BLaER1 treated with 17β-estradiol and CSF1 and Interleukin-3, amounts not matched to agents 10 nM and 100 nM (cell line): ENCODE measurements around the gene EVL.

Experiments used
- H3K27ac ChIP-seq, 11 experiments: shearing (Covaris generic); formaldehyde crosslinking; 2 replicates each; pipeline ENCODE4 v1.8.1; 2022
- H3K27me3 ChIP-seq, 11 experiments: shearing (Covaris generic); formaldehyde crosslinking; 2 replicates each; pipeline ENCODE4 v1.8.1; 2022
- H3K36me3 ChIP-seq, 11 experiments: shearing (Covaris generic); formaldehyde crosslinking; 2 replicates each; pipeline ENCODE4 v1.8.1; 2022
- H3K4me1 ChIP-seq, 10 experiments: shearing (Covaris generic); formaldehyde crosslinking; 2 replicates each; pipeline ENCODE4 v1.8.1; 2022
- H3K4me2 ChIP-seq, 11 experiments: shearing (Covaris generic); formaldehyde crosslinking; 2 replicates each; pipeline ENCODE4 v1.8.1; 2022
- H3K4me3 ChIP-seq, 10 experiments: shearing (Covaris generic); formaldehyde crosslinking; 2 replicates each; pipeline ENCODE4 v1.8.1; 2022
- H3K9ac ChIP-seq, 11 experiments: shearing (Covaris generic); formaldehyde crosslinking; 2 replicates each; pipeline ENCODE4 v1.8.1; 2022
- H3K9me3 ChIP-seq, 11 experiments: shearing (Covaris generic); formaldehyde crosslinking; replicated peaks in 1 of 11; 2 replicates each; pipeline ENCODE4 v1.8.1; 2022
- H4K20me1 ChIP-seq, 11 experiments: shearing (Covaris generic); formaldehyde crosslinking; 2 replicates each; pipeline ENCODE4 v1.8.1; 2022
- Cebpa-rat ChIP-seq, 11 experiments: shearing (Covaris generic); IDR thresholded peaks; 2 replicates each; pipeline ENCODE4 v1.8.1; 2022

Gene EVL

DNA sequence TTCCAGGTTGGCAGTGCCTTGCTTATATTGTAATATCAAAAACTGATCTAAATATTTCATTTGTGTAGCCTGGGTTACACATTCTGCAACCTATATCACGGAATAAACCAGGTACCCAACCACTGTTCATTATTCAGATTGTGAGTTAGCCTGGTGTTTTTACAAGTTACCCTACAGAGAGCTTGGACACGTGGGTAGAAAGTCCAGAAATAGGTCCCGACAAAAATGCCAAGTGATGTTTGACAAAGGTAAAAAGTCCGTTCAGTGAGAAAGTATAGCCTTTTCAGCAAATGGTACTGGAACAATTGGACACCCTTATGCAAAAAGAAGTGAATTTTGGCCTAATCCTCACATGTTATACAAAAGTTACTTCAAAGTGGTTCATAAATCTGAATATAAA is 17.6 kb upstream of the EVL start:
- no peak overlapping the region for H3K27ac ChIP-seq
- no peak overlapping the region for H3K9ac ChIP-seq
- peaks cover 0 to 4% (median 0%) of the 10 kb centered on the region in 11 experiments; a peak in 1 of 22 replicates for H3K9me3 ChIP-seq
- H4K20me1 ChIP-seq, result peaks cover 0 to 86% (median 0%) of the 10 kb centered on the region in 11 experiments; a peak in 9 of 22 replicates
- no peak for TF ChIP-seq Cebpa-rat (IDR thresholded peaks at IDR 0.05)
- peaks cover 0 to 10% (median 0%) of the 10 kb centered on the region in 11 experiments; a peak in 4 of 22 replicates for H3K36me3 ChIP-seq
- H3K4me1 ChIP-seq, result peaks cover 0 to 1% (median 0%) of the 10 kb centered on the region in 10 experiments; a peak in 3 of 20 replicates
- H3K4me2 ChIP-seq, result no peak overlapping the region
- no peak overlapping the region for H3K4me3 ChIP-seq
- no peaks in the 10 kb centered on the region for H3K27me3 ChIP-seq

DNA sequence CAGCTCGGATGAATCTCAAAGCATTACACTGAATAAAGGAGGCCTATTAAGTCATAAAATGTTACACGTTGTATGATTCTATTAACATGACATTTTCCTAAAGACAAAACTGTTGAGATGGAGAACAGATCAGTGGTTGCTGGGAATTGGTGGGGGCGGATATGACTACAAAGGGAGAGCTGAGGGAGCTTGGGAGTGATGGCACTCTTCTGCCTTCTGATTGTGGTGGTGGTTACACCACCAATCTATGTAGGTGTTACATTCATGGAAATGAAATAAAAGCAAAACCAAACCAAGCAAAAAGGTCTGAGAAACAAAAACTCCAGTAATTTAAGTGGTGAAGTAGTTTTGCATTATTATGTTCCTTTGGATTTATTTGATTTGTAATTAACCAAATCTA is 16.4 kb upstream of the EVL start:
- H3K4me2 ChIP-seq, result no peak overlapping the region; a peak in 1 of 22 replicates

DNA sequence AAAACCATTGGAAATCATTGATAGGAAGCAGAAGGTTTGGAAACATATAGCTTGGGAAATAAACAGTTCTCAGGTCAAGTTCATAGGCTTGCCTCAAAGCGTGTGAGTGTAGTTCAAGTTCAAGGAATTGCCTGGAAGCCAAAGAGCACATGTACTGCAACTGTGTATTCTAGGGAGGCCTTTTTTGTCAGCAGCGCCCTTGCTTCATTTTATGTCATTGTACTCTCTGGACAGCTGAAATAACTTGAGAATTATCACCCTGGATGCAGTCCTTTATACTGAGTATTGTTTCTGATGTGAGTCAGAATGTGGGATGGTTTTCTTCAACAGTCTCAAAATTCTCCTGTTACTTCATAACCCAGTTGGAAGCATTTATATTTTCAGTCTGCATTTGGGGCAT is 16.0 kb upstream of the EVL start:
- Histone ChIP-seq H3K9ac (no peak overlapping the region), H3K27ac (no peak overlapping the region), H3K4me3 (no peak overlapping the region), H3K27me3 (no peaks in the 10 kb centered on the region), H3K4me2 (no peak overlapping the region), H4K20me1 (peaks cover 0 to 87% (median 0%) of the 10 kb centered on the region in 11 experiments; a peak in 9 of 22 replicates), H3K4me1 (no peaks in the 10 kb centered on the region; a peak in 1 of 20 replicates), H3K9me3 (peaks cover 0 to 4% (median 0%) of the 10 kb centered on the region in 11 experiments; a peak in 1 of 22 replicates), H3K36me3 (peaks cover 0 to 8% (median 0%) of the 10 kb centered on the region in 11 experiments; a peak in 4 of 22 replicates)
- TF ChIP-seq Cebpa-rat (IDR thresholded peaks at IDR 0.05), result no peak

More for the DNA sequence above, 16.4 kb upstream of the EVL start:
- H3K27ac ChIP-seq, result no peak overlapping the region
- no peaks in the 10 kb centered on the region for H3K27me3 ChIP-seq
- no peaks in the 10 kb centered on the region; a peak in 1 of 20 replicates for H3K4me1 ChIP-seq
- no peak overlapping the region for H3K9ac ChIP-seq
- H3K4me3 ChIP-seq, result no peak overlapping the region
- H3K9me3 ChIP-seq, result peaks cover 0 to 4% (median 0%) of the 10 kb centered on the region in 11 experiments; a peak in 1 of 22 replicates
- peaks cover 0 to 88% (median 0%) of the 10 kb centered on the region in 11 experiments; a peak in 9 of 22 replicates for H4K20me1 ChIP-seq
- H3K36me3 ChIP-seq, result peaks cover 0 to 8% (median 0%) of the 10 kb centered on the region in 11 experiments; a peak in 4 of 22 replicates
- TF ChIP-seq Cebpa-rat (IDR thresholded peaks at IDR 0.05), result no peak

DNA sequence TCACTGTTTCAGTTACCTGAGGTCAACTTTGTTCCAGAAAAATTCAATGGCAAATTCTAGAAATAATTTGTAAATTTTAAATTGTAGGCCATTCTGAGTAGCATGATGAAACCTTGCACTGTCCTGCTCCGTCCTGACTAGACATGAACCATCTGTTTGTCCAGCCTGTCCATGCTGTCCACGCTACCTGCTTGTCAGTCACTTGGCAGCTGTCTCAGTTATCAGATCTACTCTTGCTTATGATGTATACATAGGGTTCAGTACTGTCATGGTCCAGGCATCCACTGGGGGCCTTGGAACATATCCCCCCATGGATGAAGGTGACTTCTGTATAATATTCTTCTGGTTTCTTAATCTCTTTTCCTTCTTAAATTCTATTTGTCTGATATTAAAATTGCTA is 14.1 kb upstream of the EVL start:
- H3K9ac ChIP-seq, result no peak overlapping the region
- peaks cover 0 to 4% (median 0%) of the 10 kb centered on the region in 11 experiments; a peak in 1 of 22 replicates for H3K36me3 ChIP-seq
- H3K4me2 ChIP-seq, result no peak overlapping the region
- peaks cover 0 to 4% (median 0%) of the 10 kb centered on the region in 11 experiments; a peak in 1 of 22 replicates for H3K9me3 ChIP-seq
- no peaks in the 10 kb centered on the region for H3K27me3 ChIP-seq
- no peak overlapping the region for H3K27ac ChIP-seq
- peaks cover 0 to 4% (median 0%) of the 10 kb centered on the region in 10 experiments; a peak in 3 of 20 replicates for H3K4me1 ChIP-seq
- peaks cover 0 to 87% (median 0%) of the 10 kb centered on the region in 11 experiments; a peak in 9 of 22 replicates for H4K20me1 ChIP-seq
- no peak overlapping the region for H3K4me3 ChIP-seq
- no peak for TF ChIP-seq Cebpa-rat (IDR thresholded peaks at IDR 0.05)

DNA sequence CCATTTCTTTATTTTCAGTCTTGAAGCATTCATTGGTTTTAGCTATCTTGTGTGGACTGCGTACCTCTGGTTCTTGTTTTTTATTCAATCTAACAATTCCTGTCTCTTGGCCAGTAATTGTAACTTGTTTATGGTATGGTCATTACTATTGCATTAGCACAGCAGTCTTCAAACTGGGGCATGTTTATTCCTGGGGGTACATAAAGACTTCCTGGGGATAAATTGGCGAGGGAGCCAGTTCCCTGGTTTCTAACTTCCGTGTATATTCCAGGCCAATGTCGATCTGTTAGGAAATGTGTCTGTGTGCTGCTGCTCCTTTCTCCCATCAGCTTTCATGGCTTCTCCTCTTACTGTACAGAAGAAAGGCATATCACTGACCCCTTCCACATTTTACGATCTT is 13.7 kb upstream of the EVL start:
- Histone ChIP-seq H4K20me1 (peaks cover 0 to 87% (median 0%) of the 10 kb centered on the region in 11 experiments; a peak in 9 of 22 replicates), H3K4me3 (no peak overlapping the region), H3K9me3 (no peaks in the 10 kb centered on the region), H3K4me2 (no peak overlapping the region), H3K9ac (no peak overlapping the region), H3K36me3 (peaks cover 0 to 4% (median 0%) of the 10 kb centered on the region in 11 experiments; a peak in 1 of 22 replicates), H3K27ac (no peak overlapping the region), H3K27me3 (no peaks in the 10 kb centered on the region), H3K4me1 (peaks cover under 1 to 8% (median 3%) of the 10 kb centered on the region in 10 experiments; a peak in 12 of 20 replicates)
- TF ChIP-seq Cebpa-rat (IDR thresholded peaks at IDR 0.05), result no peak

DNA sequence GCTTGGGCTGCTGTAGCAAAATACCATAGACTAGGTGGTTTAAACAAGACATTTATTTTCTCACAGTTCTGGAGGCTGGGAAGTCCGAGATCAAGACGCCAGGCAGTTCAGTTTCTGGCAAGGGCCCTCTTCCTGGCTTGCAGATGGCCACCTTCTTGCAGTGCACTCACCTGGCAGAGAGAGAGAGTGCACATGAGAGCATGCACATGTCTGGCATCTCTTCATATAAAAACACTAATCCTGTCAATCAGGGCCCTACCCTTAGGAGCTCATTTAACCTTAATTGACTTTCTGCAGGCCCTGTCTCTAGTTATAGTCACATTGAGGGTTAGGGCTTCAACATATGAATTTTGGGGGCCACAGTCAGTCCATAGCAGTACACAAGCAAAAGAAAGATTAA is 12.4 kb upstream of the EVL start:
- H3K36me3 ChIP-seq, result peaks cover 0 to 4% (median 0%) of the 10 kb centered on the region in 11 experiments; a peak in 1 of 22 replicates
- peaks cover 12 to 21% (median 16%) of the 10 kb centered on the region in 10 experiments; a peak in 19 of 20 replicates for H3K4me1 ChIP-seq
- no peak overlapping the region for H3K4me3 ChIP-seq
- no peaks in the 10 kb centered on the region for H3K27me3 ChIP-seq
- no peak overlapping the region for H3K9ac ChIP-seq
- TF ChIP-seq Cebpa-rat (IDR thresholded peaks at IDR 0.05), result no peak
- no peak overlapping the region for H3K4me2 ChIP-seq
- H4K20me1 ChIP-seq, result peaks cover 0 to 92% (median 0%) of the 10 kb centered on the region in 11 experiments; a peak in 9 of 22 replicates
- H3K9me3 ChIP-seq, result no peaks in the 10 kb centered on the region
- no peak overlapping the region for H3K27ac ChIP-seq

DNA sequence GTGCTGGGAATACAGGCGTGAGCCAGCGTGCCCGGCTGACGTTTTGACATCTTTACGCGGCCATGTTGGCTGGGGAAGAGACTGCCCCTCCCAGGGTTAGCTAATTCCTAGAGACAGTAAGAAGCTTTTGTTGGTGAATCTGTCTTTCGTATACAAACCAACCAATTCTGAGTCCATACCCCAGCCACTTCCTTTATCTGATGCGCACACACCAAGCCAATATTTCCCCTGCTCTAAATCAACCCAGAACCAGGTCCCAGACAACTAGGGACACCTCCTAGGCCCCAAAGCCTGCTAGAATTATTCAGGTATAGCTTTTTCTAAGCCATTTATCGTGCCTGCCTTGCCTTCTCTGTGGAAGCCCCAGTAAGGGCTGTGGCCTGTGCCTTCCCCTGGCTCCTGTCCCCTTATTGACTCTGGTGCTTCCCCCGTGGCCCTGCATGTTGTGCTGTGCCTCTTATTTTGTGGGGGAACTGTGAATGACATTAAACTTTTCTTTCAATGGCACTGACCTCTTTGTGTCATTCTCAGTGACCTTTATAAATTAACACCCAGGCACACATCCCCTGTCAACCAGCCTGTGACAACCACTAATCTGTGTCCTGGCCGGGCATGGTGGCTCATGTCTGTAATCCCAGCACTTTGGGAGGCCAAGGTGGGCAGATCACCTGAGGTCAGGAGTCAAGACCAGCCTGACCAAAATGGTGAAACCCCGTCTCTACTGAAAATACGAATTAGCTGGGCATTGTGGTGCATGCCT is 10.7 kb upstream of the EVL start:
- H3K4me1 ChIP-seq, result peaks cover 12 to 34% (median 27%) of the 10 kb centered on the region in 10 experiments; a peak in 19 of 20 replicates
- H3K4me2 ChIP-seq, result no peak overlapping the region
- peak overlapping the region in 1 of 11 experiments; percentile 9; a peak in 2 of 22 replicates for H3K9ac ChIP-seq
- H3K9me3 ChIP-seq, result peaks cover 0 to 6% (median 2%) of the 10 kb centered on the region in 11 experiments; a peak in 6 of 22 replicates
- H4K20me1 ChIP-seq, result peaks cover 0 to 79% (median 0%) of the 10 kb centered on the region in 11 experiments; a peak in 9 of 22 replicates
- H3K27ac ChIP-seq, result no peak overlapping the region
- peaks cover 0 to 7% (median 0%) of the 10 kb centered on the region in 11 experiments; a peak in 3 of 22 replicates for H3K36me3 ChIP-seq
- no peak for TF ChIP-seq Cebpa-rat (IDR thresholded peaks at IDR 0.05)
- H3K4me3 ChIP-seq, result no peak overlapping the region
- no peaks in the 10 kb centered on the region for H3K27me3 ChIP-seq

DNA sequence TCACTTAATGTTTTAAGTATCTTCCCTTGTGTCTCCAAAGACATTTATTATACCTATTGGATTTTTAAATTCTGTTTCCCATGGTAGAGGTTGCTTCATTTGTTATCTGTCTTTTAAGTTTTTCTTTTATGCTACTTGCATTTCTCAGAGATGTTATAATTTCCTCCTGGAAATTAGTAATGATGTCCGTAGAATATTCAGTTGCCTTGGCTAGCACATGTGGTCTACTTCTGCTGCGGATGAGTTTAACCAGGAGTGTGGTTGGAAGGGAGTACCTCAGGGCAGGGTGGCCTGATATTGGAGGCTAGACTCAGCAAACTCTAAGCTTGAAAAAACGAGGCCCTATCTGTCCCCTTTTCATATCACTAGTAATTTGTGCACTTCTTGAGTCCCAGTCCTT is 8.8 kb upstream of the EVL start:
- Histone ChIP-seq H3K27me3 (no peaks in the 10 kb centered on the region), H3K9ac (peak overlapping the region in 2 of 11 experiments; percentile 7 to 32; a peak in 1 of 22 replicates), H3K36me3 (peaks cover 0 to 9% (median 0%) of the 10 kb centered on the region in 11 experiments; a peak in 3 of 22 replicates), H3K4me1 (peaks cover 18 to 45% (median 35%) of the 10 kb centered on the region in 10 experiments), H4K20me1 (peaks cover 0 to 60% (median 0%) of the 10 kb centered on the region in 11 experiments; a peak in 9 of 22 replicates), H3K9me3 (peaks cover 0 to 15% (median 8%) of the 10 kb centered on the region in 11 experiments; a peak in 7 of 22 replicates), H3K4me2 (peak overlapping the region in 4 of 11 experiments; percentile 14 to 37 (median 31); a peak in 6 of 22 replicates), H3K27ac (no peak overlapping the region), H3K4me3 (no peak overlapping the region)
- no peak for TF ChIP-seq Cebpa-rat (IDR thresholded peaks at IDR 0.05)
